HG03460 (cell line): ENCODE results near the gene SOX10.
"Not testable (repeated sequence)": the region's sequence is repeated elsewhere in the genome, so short reads cannot be mapped to it uniquely, and the experiment has no call there.

ENCODE experiments used
- ATAC-seq: cut with Tn5 transposase; IDR thresholded peaks from one replicate; pipeline ENCODE4 v1.9.1; 2021; ENCODE audit not compliant: unreplicated experiment

Gene SOX10

GRCh38 chr22:37986371-37986770 is 2.0 kb upstream of the SOX10 start:
- ATAC-seq = no peak

GRCh38 chr22:37985751-37986281 is 1.5 kb upstream of the SOX10 start:
- no peak for ATAC-seq

- no peak for ATAC-seq
These were observed 763 bp upstream of the SOX10 start for GRCh38 chr22:37985050-37985585.

- no peak for ATAC-seq
These were observed 1.2 kb downstream of the SOX10 start for GRCh38 chr22:37982938-37983859.

- no peak for ATAC-seq
These were observed 2.1 kb downstream of the SOX10 start for GRCh38 chr22:37982151-37982785.

GRCh38 chr22:37981282-37982011 is 2.9 kb downstream of the SOX10 start:
- no peak for ATAC-seq

GRCh38 chr22:37979782-37980181 is 4.6 kb downstream of the SOX10 start:
- ATAC-seq = no peak

GRCh38 chr22:37976547-37976946 is 7.8 kb downstream of the SOX10 start:
- ATAC-seq = no peak

- ATAC-seq = not testable (repeated sequence)
These were observed 8.3 kb downstream of the SOX10 start for GRCh38 chr22:37976022-37976421.

GRCh38 chr22:37975153-37975552 is 9.2 kb downstream of the SOX10 start:
- ATAC-seq = no peak

GRCh38 chr22:37973271-37974170 is 10.8 kb downstream of the SOX10 start:
- ATAC-seq = no peak

GRCh38 chr22:37972527-37972926 is 11.8 kb downstream of the SOX10 start:
- ATAC-seq = no peak

- no peak for ATAC-seq
These were observed 12.6 kb downstream of the SOX10 start for GRCh38 chr22:37971475-37972434.

- no peak for ATAC-seq
These were observed 13.5 kb downstream of the SOX10 start for GRCh38 chr22:37970864-37971263.

- no peak for ATAC-seq
These were observed 15.7 kb downstream of the SOX10 start for GRCh38 chr22:37968452-37969251.

- no peak for ATAC-seq
These were observed 16.5 kb downstream of the SOX10 start for GRCh38 chr22:37967637-37968451.

GRCh38 chr22:37967147-37967546 is 17.2 kb downstream of the SOX10 start:
- ATAC-seq = no peak
